GM13976 (cell line): ENCODE data around the gene KIAA1614.
"Not testable (repeated sequence)": the region's sequence is repeated elsewhere in the genome, so short reads cannot be mapped to it uniquely, and the experiment has no call there.

Source experiments
- DNase-seq: peaks from one replicate; pipeline ENCODE4 v3.0.0; 2012; ENCODE audit warnings: low spot score
- CTCF ChIP-seq: IDR thresholded peaks from 2 replicates; pipeline ENCODE4 v1.5.1; 2012; ENCODE audit warnings: borderline replicate concordance, mild to moderate bottlenecking; ENCODE audit not compliant: insufficient read depth; ENCODE audit errors: extremely low read depth, missing control alignments, control extremely low read depth
- in situ Hi-C: fragments of 300-500 bp; cut with MboI; formaldehyde crosslinking; loops from one replicate; pipeline ENCODE4 v1.12.0; 2022; ENCODE audit warnings: low sequenced_read_pairs, mixed read lengths, inconsistent platforms; ENCODE audit not compliant: unreplicated experiment

The KIAA1614 gene

GRCh38 chr1:180954005-180954800 lies 41.5 kb downstream of the KIAA1614 start:
- in situ Hi-C loops = no loop called here
- DNase-seq = peak; percentile 82
- TF ChIP-seq CTCF = no peak

- DNase-seq = no peak
- no peak for TF ChIP-seq CTCF
- in situ Hi-C loops = no loop called here
These were observed 42.1 kb downstream of the KIAA1614 start for GRCh38 chr1:180954801-180955165.

GRCh38 chr1:180956028-180956640 lies 43.4 kb downstream of the KIAA1614 start:
- in situ Hi-C loops = no loop called here
- no peak for TF ChIP-seq CTCF
- DNase-seq = no peak

GRCh38 chr1:180959620-180960019 lies 46.9 kb downstream of the KIAA1614 start:
- DNase-seq, in situ Hi-C loops: not testable (repeated sequence)

GRCh38 chr1:180961622-180962021 lies 48.9 kb downstream of the KIAA1614 start:
- in situ Hi-C loops = no loop called here
- no peak for TF ChIP-seq CTCF
- DNase-seq = no peak

- no peak for TF ChIP-seq CTCF
- no peak for DNase-seq
- in situ Hi-C loops = no loop called here
These were observed 49.5 kb downstream of the KIAA1614 start for GRCh38 chr1:180962178-180962577.

- no peak for TF ChIP-seq CTCF
- in situ Hi-C loops = no loop called here
- DNase-seq = no peak
These were observed 51.4 kb downstream of the KIAA1614 start for GRCh38 chr1:180964056-180964455.
